ENCODE measurements around the gene RUFY4. TPM values are rescaled to one million over a fixed set of nuclear protein-coding genes. Genes with fewer than 3 reads are reported as not detected.
"Not testable (repeated sequence)": the region's sequence is repeated elsewhere in the genome, so short reads cannot be mapped to it uniquely, and the experiment has no call there.

RUFY4 gene
- total RNA-seq, 2 experiments from 2014 or later, result 1.6 to 2.0 TPM

GRCh38 chr2:218081063-218081462 is 12.0 kb downstream of the RUFY4 start:
- Mint-ChIP-seq H3K9me3 (peaks cover under 1% of the 10 kb centered on the region), H3K4me3 (no peak overlapping the region), H3K36me3 (no peaks in the 10 kb centered on the region), H3K27ac (no peak overlapping the region), H3K27me3 (no peaks in the 10 kb centered on the region), H3K4me1 (no peaks in the 10 kb centered on the region)
- no peak for DNase-seq

- DNase-seq, result no peak
- Mint-ChIP-seq H3K27ac (no peak overlapping the region), H3K9me3 (peaks cover 7% of the 10 kb centered on the region), H3K27me3 (no peaks in the 10 kb centered on the region), H3K36me3 (no peaks in the 10 kb centered on the region), H3K4me3 (no peak overlapping the region), H3K4me1 (no peaks in the 10 kb centered on the region)
Measured at GRCh38 chr2:218081695-218082094, 12.6 kb downstream of the RUFY4 start.

GRCh38 chr2:218082586-218083351 is 13.7 kb downstream of the RUFY4 start:
- no peak overlapping the region for H3K4me3 Mint-ChIP-seq
- H3K27ac Mint-ChIP-seq, result no peak overlapping the region
- no peaks in the 10 kb centered on the region for H3K4me1 Mint-ChIP-seq
- no peaks in the 10 kb centered on the region for H3K27me3 Mint-ChIP-seq
- H3K9me3 Mint-ChIP-seq, result peaks cover 7% of the 10 kb centered on the region
- no peak for DNase-seq
- no peaks in the 10 kb centered on the region for H3K36me3 Mint-ChIP-seq

- DNase-seq, result no peak
- Mint-ChIP-seq H3K4me1 (no peaks in the 10 kb centered on the region), H3K27me3 (no peaks in the 10 kb centered on the region), H3K36me3 (no peaks in the 10 kb centered on the region), H3K27ac (no peak overlapping the region), H3K4me3 (no peak overlapping the region), H3K9me3 (peaks cover 7% of the 10 kb centered on the region)
Measured at GRCh38 chr2:218083352-218083676, 14.3 kb downstream of the RUFY4 start.

- Mint-ChIP-seq H3K27me3 (no peaks in the 10 kb centered on the region), H3K27ac (no peak overlapping the region), H3K9me3 (peaks cover 7% of the 10 kb centered on the region), H3K4me1 (no peaks in the 10 kb centered on the region), H3K4me3 (no peak overlapping the region), H3K36me3 (no peaks in the 10 kb centered on the region)
- no peak for DNase-seq
Measured at GRCh38 chr2:218086478-218086877, 17.4 kb downstream of the RUFY4 start.

GRCh38 chr2:218089259-218089658 is 20.2 kb downstream of the RUFY4 start:
- Mint-ChIP-seq H3K9me3 (peaks cover 7% of the 10 kb centered on the region), H3K4me3 (no peak overlapping the region), H3K27me3 (no peaks in the 10 kb centered on the region), H3K4me1 (no peaks in the 10 kb centered on the region), H3K36me3 (no peaks in the 10 kb centered on the region), H3K27ac (no peak overlapping the region)
- no peak for DNase-seq

- H3K4me1 Mint-ChIP-seq, result no peaks in the 10 kb centered on the region
- H3K9me3 Mint-ChIP-seq, result no peaks in the 10 kb centered on the region
- H3K36me3 Mint-ChIP-seq, result no peaks in the 10 kb centered on the region
- no peaks in the 10 kb centered on the region for H3K27me3 Mint-ChIP-seq
- DNase-seq, result no peak
- no peak overlapping the region for H3K27ac Mint-ChIP-seq
- H3K4me3 Mint-ChIP-seq, result no peak overlapping the region
Measured at GRCh38 chr2:218091746-218092145, 22.7 kb downstream of the RUFY4 start.

- no peak for DNase-seq
- Mint-ChIP-seq H3K27me3 (no peaks in the 10 kb centered on the region), H3K27ac (no peak overlapping the region), H3K4me3 (no peak overlapping the region), H3K9me3 (no peaks in the 10 kb centered on the region), H3K4me1 (no peaks in the 10 kb centered on the region), H3K36me3 (no peaks in the 10 kb centered on the region)
Measured at GRCh38 chr2:218093879-218094278, 24.8 kb downstream of the RUFY4 start.

GRCh38 chr2:218095853-218096252 is 26.8 kb downstream of the RUFY4 start:
- H3K9me3 Mint-ChIP-seq, result no peaks in the 10 kb centered on the region
- no peaks in the 10 kb centered on the region for H3K27me3 Mint-ChIP-seq
- no peak overlapping the region for H3K4me3 Mint-ChIP-seq
- H3K4me1 Mint-ChIP-seq, result no peaks in the 10 kb centered on the region
- H3K27ac Mint-ChIP-seq, result no peak overlapping the region
- no peaks in the 10 kb centered on the region for H3K36me3 Mint-ChIP-seq
- DNase-seq, result no peak

GRCh38 chr2:218097975-218098374 is 28.9 kb downstream of the RUFY4 start:
- H3K36me3 Mint-ChIP-seq, result no peaks in the 10 kb centered on the region
- no peak overlapping the region for H3K27ac Mint-ChIP-seq
- H3K4me1 Mint-ChIP-seq, result no peaks in the 10 kb centered on the region
- DNase-seq, result no peak
- H3K4me3 Mint-ChIP-seq, result no peak overlapping the region
- peaks cover 3% of the 10 kb centered on the region for H3K27me3 Mint-ChIP-seq
- H3K9me3 Mint-ChIP-seq, result no peaks in the 10 kb centered on the region

- not testable (repeated sequence) for H3K36me3 Mint-ChIP-seq, H3K4me1 Mint-ChIP-seq, DNase-seq, H3K9me3 Mint-ChIP-seq, H3K27ac Mint-ChIP-seq, H3K4me3 Mint-ChIP-seq
- peaks cover 46% of the 10 kb centered on the region for H3K27me3 Mint-ChIP-seq
Measured at GRCh38 chr2:218108834-218109233, 39.8 kb downstream of the RUFY4 start.

GRCh38 chr2:218121789-218122188 is 52.7 kb downstream of the RUFY4 start:
- peaks cover 19% of the 10 kb centered on the region for H3K9me3 Mint-ChIP-seq
- H3K27me3 Mint-ChIP-seq, result peaks cover 16% of the 10 kb centered on the region
- H3K4me3 Mint-ChIP-seq, H3K4me1 Mint-ChIP-seq, H3K27ac Mint-ChIP-seq, DNase-seq, H3K36me3 Mint-ChIP-seq: not testable (repeated sequence)

- not testable (repeated sequence) for H3K27ac Mint-ChIP-seq, H3K36me3 Mint-ChIP-seq, H3K4me1 Mint-ChIP-seq, H3K4me3 Mint-ChIP-seq, DNase-seq
- H3K9me3 Mint-ChIP-seq, result peaks cover 15% of the 10 kb centered on the region
- peaks cover 16% of the 10 kb centered on the region for H3K27me3 Mint-ChIP-seq
Measured at GRCh38 chr2:218122286-218122685, 53.2 kb downstream of the RUFY4 start.

GRCh38 chr2:218123986-218124385 is 54.9 kb downstream of the RUFY4 start:
- Mint-ChIP-seq H3K4me1 (peaks cover 2% of the 10 kb centered on the region), H3K36me3 (no peaks in the 10 kb centered on the region), H3K4me3 (no peak overlapping the region), H3K9me3 (peaks cover 12% of the 10 kb centered on the region), H3K27ac (no peak overlapping the region), H3K27me3 (peaks cover 21% of the 10 kb centered on the region)
- DNase-seq, result no peak

GRCh38 chr2:218125095-218125494 is 56.0 kb downstream of the RUFY4 start:
- no peak for DNase-seq
- Mint-ChIP-seq H3K9me3 (peaks cover 12% of the 10 kb centered on the region), H3K4me3 (no peak overlapping the region), H3K27ac (no peak overlapping the region), H3K4me1 (peaks cover 2% of the 10 kb centered on the region), H3K36me3 (no peaks in the 10 kb centered on the region), H3K27me3 (peaks cover 26% of the 10 kb centered on the region)

GRCh38 chr2:218125626-218126080 is 56.6 kb downstream of the RUFY4 start, which contains the start of gene CXCR2:
CXCR2 (plus strand) TSS chr2:218126028; CDS start chr2:218134802, 8,774 bp downstream.
- peaks cover 2% of the 10 kb centered on the region for H3K4me1 Mint-ChIP-seq
- H3K27ac Mint-ChIP-seq, result no peak within 1 kb of the TSS
- H3K36me3 Mint-ChIP-seq, result no peaks in the 10 kb centered on the region
- H3K27me3 Mint-ChIP-seq, result peaks cover 24% of the 10 kb centered on the region
- H3K9me3 Mint-ChIP-seq, result peaks cover 12% of the 10 kb centered on the region
- H3K4me3 Mint-ChIP-seq, result no peak within 1 kb of the TSS
- no peak for DNase-seq
